Measurements from ENCODE around the gene CASTOR2. TPM values are rescaled to one million over a fixed set of nuclear protein-coding genes. Genes with fewer than 3 reads are reported as not detected.
"Not testable (repeated sequence)": the region's sequence is repeated elsewhere in the genome, so short reads cannot be mapped to it uniquely, and the experiment has no call there.

Gene CASTOR2
- total RNA-seq, 4 donors from 2014 or later = 4.5 to 12.5 (median 7.4) TPM

DNA sequence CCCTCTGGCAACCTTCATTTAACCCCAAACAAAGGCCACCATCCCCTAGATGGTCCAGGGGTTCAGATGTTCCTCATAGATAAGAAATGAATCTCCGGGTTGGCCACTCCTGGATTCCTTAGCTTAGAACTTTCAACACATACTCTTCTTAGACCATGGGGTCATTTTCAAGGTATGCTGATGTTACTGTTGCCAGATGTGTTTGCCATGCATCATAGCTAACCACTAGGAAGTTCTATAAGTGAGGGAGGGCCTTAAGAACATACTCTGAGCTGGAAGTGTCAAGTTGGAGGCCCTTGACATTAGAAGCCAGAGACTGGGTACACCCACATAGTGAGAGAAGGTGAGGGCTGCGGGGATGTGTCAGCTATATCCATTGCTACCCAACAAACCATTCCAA is 6.2 kb upstream of the CASTOR2 start:
- H3K27ac ChIP-seq; H3K9me3 ChIP-seq; DNase-seq; H3K36me3 ChIP-seq; H3K27me3 ChIP-seq; H3K4me3 ChIP-seq; intact Hi-C loops (cut with DNase I; ENCODE audit: low total_unique reads); H3K4me1 ChIP-seq; in situ Hi-C loops (cut with MboI; ENCODE audit: low pct_ligation_motif_present in 1 of 4, low pct_unique_long_range_greater_than_20kb in 1 of 4, low sequenced_read_pairs in 3 of 4): not testable (repeated sequence)
- WGBS, 2 donors (ENCODE audit: low coverage in 1 of 2) = no CpG with 5 or more reads among the region's 2 CpGs

DNA sequence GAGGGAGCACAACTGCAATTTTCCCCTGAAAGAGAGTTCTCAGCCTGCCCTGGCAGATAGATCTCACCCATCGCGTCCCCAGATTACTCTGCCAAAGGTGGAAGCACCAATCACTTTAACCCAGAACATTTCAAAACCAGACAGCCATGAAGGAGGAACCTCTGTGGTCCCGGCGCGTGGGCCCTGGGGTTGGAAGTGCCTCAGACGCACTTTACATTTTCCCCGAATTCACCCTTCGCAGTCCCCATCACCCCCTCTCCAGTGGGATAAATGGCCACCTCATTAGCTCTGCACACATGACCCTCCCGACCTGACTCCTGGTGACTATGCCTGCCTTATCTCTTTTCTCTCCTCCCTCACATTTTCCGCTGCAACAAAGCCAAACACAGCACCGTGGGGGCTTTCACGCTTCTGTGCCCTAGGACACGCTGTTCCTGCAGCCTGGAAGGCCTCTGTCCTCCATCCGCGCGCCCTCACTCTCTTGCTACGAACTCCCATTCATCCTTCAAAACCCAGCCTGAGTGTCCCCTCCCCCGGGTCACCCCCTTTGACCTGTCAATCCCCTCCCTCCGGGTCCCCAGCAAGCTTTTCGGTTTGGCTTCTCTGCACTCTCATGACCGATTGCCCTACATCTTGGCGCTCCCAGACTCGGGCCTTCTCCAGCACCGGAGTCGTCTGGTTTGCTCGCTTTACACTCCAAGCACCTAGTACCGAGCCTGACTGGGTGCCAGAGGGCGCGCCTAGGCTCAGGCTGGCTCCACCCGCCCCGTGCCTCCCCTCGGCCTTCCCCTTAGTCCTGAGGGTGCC is 598 bp upstream of the CASTOR2 start:
- in situ Hi-C loops (cut with MboI; ENCODE audit: low pct_ligation_motif_present in 1 of 4, low pct_unique_long_range_greater_than_20kb in 1 of 4, low sequenced_read_pairs in 3 of 4); H3K36me3 ChIP-seq; H3K4me1 ChIP-seq; H3K27me3 ChIP-seq; H3K9me3 ChIP-seq; H3K27ac ChIP-seq; DNase-seq; intact Hi-C loops (cut with DNase I; ENCODE audit: low total_unique reads): not testable (repeated sequence)
- H3K4me3 ChIP-seq = peak overlapping the region in 2 of 4 donors; percentile 16 to 30
- 59% methylated on average over 15 of the region's 32 CpGs; no CpG with 5 or more reads in 1 of the 2 donors for WGBS, 2 donors (ENCODE audit: low coverage in 1 of 2)

DNA sequence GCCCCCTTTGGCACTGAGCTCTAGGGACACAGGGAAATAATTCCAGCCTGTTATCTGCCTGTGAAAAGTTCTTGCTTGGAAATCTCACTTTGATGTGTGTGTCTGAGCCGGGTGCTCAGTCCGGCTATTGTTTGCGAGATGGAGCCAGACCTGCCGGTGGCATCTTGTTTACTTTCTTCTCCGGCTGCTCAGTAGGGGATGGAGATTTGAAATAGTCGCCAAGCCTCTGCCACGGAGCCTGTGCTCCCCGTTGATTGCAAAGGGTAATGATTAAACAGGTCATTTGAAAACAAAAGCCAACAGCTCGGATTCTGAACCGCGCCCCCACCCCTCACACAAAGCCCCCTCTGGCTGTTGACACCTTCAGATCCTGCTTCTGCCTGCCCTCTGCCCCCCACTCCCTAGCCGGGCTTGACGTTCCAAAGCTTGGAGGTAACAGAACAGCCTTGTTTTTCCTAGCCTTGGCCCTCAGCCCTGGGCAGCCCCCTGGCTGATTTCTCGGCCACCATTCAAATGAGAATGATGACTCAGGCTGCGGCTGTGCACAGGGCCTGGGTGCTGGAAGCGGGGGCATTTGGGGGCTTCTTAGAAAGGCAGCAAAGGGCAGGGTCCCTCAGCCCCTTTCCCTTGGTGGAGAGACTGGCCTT is 1.8 kb downstream of the CASTOR2 start:
- WGBS, 2 donors (ENCODE audit: low coverage in 1 of 2) = no CpG with 5 or more reads among the region's 16 CpGs
- H3K9me3 ChIP-seq; DNase-seq; H3K27me3 ChIP-seq; H3K4me1 ChIP-seq; H3K27ac ChIP-seq; H3K4me3 ChIP-seq; in situ Hi-C loops (cut with MboI; ENCODE audit: low pct_ligation_motif_present in 1 of 4, low pct_unique_long_range_greater_than_20kb in 1 of 4, low sequenced_read_pairs in 3 of 4); H3K36me3 ChIP-seq; intact Hi-C loops (cut with DNase I; ENCODE audit: low total_unique reads): not testable (repeated sequence)

- H3K4me1 ChIP-seq; H3K27me3 ChIP-seq; H3K27ac ChIP-seq; intact Hi-C loops (cut with DNase I; ENCODE audit: low total_unique reads); H3K9me3 ChIP-seq; in situ Hi-C loops (cut with MboI; ENCODE audit: low pct_ligation_motif_present in 1 of 4, low pct_unique_long_range_greater_than_20kb in 1 of 4, low sequenced_read_pairs in 3 of 4); DNase-seq; H3K4me3 ChIP-seq; H3K36me3 ChIP-seq: not testable (repeated sequence)
- no CpG with 5 or more reads among the region's 6 CpGs for WGBS, 2 donors (ENCODE audit: low coverage in 1 of 2)
Measured at GRCh38 chr7:74966909-74967308, 2.4 kb downstream of the CASTOR2 start.

DNA sequence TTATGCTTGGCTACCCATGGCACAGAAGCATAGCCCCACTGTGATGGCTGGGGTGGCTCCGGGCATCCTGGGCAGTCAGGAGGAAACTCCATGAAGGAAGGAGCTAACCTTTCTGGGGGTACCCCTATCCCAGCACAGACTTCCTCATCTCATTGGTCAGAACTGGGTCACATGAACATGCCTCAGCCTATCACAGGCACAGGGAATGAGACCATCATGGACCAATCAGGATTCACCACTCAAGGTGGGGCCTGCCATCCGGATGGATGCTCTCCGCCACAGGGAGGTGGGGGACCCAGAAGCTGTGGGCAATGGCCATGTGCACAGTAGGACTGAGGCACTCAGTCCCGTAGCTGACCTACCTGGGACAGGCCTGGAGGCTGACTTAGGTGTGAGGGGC is 6.9 kb downstream of the CASTOR2 start:
- H3K36me3 ChIP-seq; H3K9me3 ChIP-seq; H3K4me1 ChIP-seq; in situ Hi-C loops (cut with MboI; ENCODE audit: low pct_ligation_motif_present in 1 of 4, low pct_unique_long_range_greater_than_20kb in 1 of 4, low sequenced_read_pairs in 3 of 4); DNase-seq; H3K27ac ChIP-seq; H3K27me3 ChIP-seq; H3K4me3 ChIP-seq; intact Hi-C loops (cut with DNase I; ENCODE audit: low total_unique reads): not testable (repeated sequence)
- WGBS, 2 donors (ENCODE audit: low coverage in 1 of 2) = no CpG with 5 or more reads among the region's 4 CpGs

DNA sequence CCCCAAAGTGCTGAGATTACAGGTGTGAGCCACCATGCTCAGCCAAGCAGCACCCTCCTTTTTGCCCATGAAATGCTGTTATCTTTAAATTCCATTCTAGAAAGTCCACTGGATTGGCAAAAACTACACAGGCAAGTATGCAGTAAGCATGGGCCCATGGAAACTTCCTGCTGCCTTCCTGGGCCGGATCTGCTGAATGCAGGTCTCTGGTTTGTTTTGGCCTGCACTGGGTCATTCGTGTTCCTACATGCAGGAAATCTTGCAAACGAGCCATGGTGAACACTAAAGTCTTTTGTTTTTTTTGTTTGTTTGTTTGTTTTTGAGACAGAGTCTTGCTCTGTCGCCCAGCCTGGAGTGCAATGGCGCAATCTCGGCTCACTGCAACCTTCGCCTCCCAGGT is 7.9 kb downstream of the CASTOR2 start:
- H3K27me3 ChIP-seq; H3K27ac ChIP-seq; in situ Hi-C loops (cut with MboI; ENCODE audit: low pct_ligation_motif_present in 1 of 4, low pct_unique_long_range_greater_than_20kb in 1 of 4, low sequenced_read_pairs in 3 of 4); H3K9me3 ChIP-seq; H3K36me3 ChIP-seq; H3K4me1 ChIP-seq; H3K4me3 ChIP-seq; intact Hi-C loops (cut with DNase I; ENCODE audit: low total_unique reads); DNase-seq: not testable (repeated sequence)
- 88% methylated on average over 7 of the region's 7 CpGs; no CpG with 5 or more reads in 1 of the 2 donors for WGBS, 2 donors (ENCODE audit: low coverage in 1 of 2)

DNA sequence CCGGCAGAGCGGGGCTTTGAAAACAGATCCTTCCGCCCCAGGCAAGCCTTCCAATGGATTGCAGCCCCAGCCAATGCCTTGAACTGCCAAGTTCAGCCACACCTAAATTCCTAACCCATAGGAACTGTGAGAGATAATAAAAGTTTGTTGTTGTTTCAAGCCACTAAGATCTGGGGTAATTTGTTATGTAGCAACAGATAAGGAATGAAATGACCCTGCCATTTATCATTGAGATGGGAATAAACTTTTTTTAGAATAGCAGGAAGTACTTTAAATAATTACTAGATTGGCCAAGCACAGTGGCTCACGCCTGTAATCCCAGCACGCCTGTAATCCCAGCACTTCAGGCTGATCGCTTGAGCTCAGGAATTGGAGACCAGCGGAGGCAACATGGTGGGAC is 11.5 kb downstream of the CASTOR2 start:
- in situ Hi-C loops (cut with MboI; ENCODE audit: low pct_ligation_motif_present in 1 of 4, low pct_unique_long_range_greater_than_20kb in 1 of 4, low sequenced_read_pairs in 3 of 4); H3K27me3 ChIP-seq; DNase-seq; H3K4me1 ChIP-seq; H3K9me3 ChIP-seq; H3K36me3 ChIP-seq; H3K4me3 ChIP-seq; H3K27ac ChIP-seq; intact Hi-C loops (cut with DNase I; ENCODE audit: low total_unique reads): not testable (repeated sequence)
- WGBS, 2 donors (ENCODE audit: low coverage in 1 of 2) = no CpG with 5 or more reads among the region's 7 CpGs

DNA sequence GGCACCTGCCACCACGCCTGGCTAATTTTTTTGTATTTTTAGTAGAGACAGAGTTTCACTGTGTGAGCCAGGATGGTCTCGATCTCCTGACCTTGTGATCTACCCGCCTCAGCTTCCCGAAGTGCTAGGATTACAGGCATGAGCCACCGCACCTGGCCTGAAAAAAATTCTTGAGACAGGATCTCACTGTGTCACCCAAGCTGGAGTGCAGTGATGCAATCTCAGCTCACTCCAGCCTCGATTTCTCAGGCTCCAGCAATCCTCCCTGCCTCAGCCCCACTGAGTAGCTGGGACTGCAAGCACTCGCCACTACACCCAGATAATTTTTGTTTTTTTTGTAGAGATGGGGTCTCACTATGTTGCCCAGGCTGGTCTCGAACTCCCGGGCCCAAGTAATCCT is 13.0 kb downstream of the CASTOR2 start:
- in situ Hi-C loops (cut with MboI; ENCODE audit: low pct_ligation_motif_present in 1 of 4, low pct_unique_long_range_greater_than_20kb in 1 of 4, low sequenced_read_pairs in 3 of 4); H3K9me3 ChIP-seq; H3K4me1 ChIP-seq; H3K4me3 ChIP-seq; DNase-seq; intact Hi-C loops (cut with DNase I; ENCODE audit: low total_unique reads); H3K27me3 ChIP-seq; H3K27ac ChIP-seq; H3K36me3 ChIP-seq: not testable (repeated sequence)
- WGBS, 2 donors (ENCODE audit: low coverage in 1 of 2) = no CpG with 5 or more reads among the region's 9 CpGs

GRCh38 chr7:74988436-74988835 is 23.9 kb downstream of the CASTOR2 start:
- WGBS, 2 donors (ENCODE audit: low coverage in 1 of 2) = 93 to 98% methylated on average over 7 to 9 of the region's 9 CpGs
- intact Hi-C loops (cut with DNase I; ENCODE audit: low total_unique reads); H3K4me3 ChIP-seq: not testable (repeated sequence)

More at GRCh38 chr7:74988436-74988835, 23.9 kb downstream of the CASTOR2 start:
- H3K9me3 ChIP-seq; H3K27ac ChIP-seq; DNase-seq; H3K4me1 ChIP-seq; in situ Hi-C loops (cut with MboI; ENCODE audit: low pct_ligation_motif_present in 1 of 4, low pct_unique_long_range_greater_than_20kb in 1 of 4, low sequenced_read_pairs in 3 of 4); H3K36me3 ChIP-seq; H3K27me3 ChIP-seq: not testable (repeated sequence)

Measured in transverse colon (tissue), 4 donors.